HEK293 (cell line): ENCODE measurements around the gene HM13.

ENCODE experiments used
- YY1 ChIP-seq: fragments of 450-650 bp; formaldehyde crosslinking; IDR thresholded peaks from 2 replicates; pipeline ENCODE4 v1.5.1; 2018; ENCODE audit warnings: missing biosample characterization, missing genetic modification characterization
- ZNF274 ChIP-seq, 2 experiments: fragments of 200-500 bp in 1 of 2; fragments of 450-650 bp in 1 of 2; sonication (Bioruptor generic) in 1 of 2; formaldehyde crosslinking in 1 of 2; IDR thresholded peaks; 2 replicates each; pipeline versions ENCODE4 v1.5.1 to v1.6.1; 2014 to 2016; ENCODE audit warnings: borderline replicate concordance in 1 of 2, inconsistent platforms in 1 of 2, low read length in 1 of 2, missing biosample characterization in 1 of 2, missing genetic modification characterization in 1 of 2
- ZNF394 ChIP-seq: fragments of 450-650 bp; formaldehyde crosslinking; IDR thresholded peaks from 2 replicates; pipeline ENCODE4 v1.5.1; 2016; ENCODE audit warnings: missing biosample characterization, missing genetic modification characterization, mild to moderate bottlenecking, moderate library complexity, borderline replicate concordance
- ZNF600 ChIP-seq: fragments of 450-650 bp; formaldehyde crosslinking; IDR thresholded peaks from 2 replicates; pipeline ENCODE4 v1.5.1; 2016; ENCODE audit warnings: missing biosample characterization, missing genetic modification characterization
- ZNF670 ChIP-seq: fragments of 450-650 bp; formaldehyde crosslinking; IDR thresholded peaks from 2 replicates; pipeline ENCODE4 v1.5.1; 2016; ENCODE audit warnings: missing biosample characterization, missing genetic modification characterization, low read depth
- TF ChIP-seq, protein P1 (sequence below): fragments of 450-650 bp; formaldehyde crosslinking; IDR thresholded peaks from 2 replicates; pipeline ENCODE4 v1.5.1; 2016; ENCODE audit warnings: missing biosample characterization, missing genetic modification characterization
- TF ChIP-seq, protein P2 (sequence below): fragments of 450-650 bp; formaldehyde crosslinking; IDR thresholded peaks from 2 replicates; pipeline ENCODE4 v1.5.1; 2016; ENCODE audit warnings: missing biosample characterization, missing genetic modification characterization

DNA sequence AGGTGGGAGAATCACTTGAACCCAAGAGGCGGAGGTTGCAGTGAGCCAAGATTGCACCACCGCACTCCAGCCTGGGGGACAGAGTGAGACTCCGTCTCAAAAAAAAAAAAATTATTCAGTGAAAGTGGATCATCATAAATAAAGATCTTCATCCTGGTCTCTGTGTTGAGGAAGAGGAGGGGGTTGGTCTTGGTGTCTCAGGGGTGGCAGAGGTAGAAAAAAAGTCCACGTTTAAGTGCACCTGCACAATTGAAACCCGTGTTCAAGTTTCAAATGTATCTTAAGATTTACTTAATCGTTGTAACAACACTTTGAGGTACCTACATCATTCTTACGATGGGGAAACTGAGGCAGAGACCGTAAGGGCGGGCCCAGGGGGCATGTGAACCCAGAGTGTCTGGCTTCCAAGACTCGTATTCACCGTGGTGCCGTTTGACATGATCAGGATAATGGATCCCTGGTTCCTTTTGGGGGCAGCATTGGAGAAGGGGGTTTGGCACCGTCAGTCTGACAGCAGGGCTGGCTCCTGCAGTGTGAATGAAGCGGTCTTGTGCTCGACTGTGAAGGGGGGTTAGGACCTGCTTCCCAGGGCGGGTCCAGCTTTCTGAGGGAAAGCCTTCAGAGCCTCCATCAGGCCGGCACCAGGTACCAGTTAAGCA lies 57.9 kb downstream of the HM13 start:
- TF ChIP-seq ZNF600 (tag by site-specific recombination) (no peak), ZNF274 (IDR thresholded peaks at IDR 0.05; ENCODE audit: low read length) (no peak), ZNF274 (tag by site-specific recombination; IDR thresholded peaks at IDR 0.05; ENCODE audit: borderline replicate concordance) (no peak), ZNF394 (tag by site-specific recombination) (no peak), YY1 (tag by site-specific recombination) (no peak), ZNF670 (no peak)
- TF ChIP-seq, protein P1, sequence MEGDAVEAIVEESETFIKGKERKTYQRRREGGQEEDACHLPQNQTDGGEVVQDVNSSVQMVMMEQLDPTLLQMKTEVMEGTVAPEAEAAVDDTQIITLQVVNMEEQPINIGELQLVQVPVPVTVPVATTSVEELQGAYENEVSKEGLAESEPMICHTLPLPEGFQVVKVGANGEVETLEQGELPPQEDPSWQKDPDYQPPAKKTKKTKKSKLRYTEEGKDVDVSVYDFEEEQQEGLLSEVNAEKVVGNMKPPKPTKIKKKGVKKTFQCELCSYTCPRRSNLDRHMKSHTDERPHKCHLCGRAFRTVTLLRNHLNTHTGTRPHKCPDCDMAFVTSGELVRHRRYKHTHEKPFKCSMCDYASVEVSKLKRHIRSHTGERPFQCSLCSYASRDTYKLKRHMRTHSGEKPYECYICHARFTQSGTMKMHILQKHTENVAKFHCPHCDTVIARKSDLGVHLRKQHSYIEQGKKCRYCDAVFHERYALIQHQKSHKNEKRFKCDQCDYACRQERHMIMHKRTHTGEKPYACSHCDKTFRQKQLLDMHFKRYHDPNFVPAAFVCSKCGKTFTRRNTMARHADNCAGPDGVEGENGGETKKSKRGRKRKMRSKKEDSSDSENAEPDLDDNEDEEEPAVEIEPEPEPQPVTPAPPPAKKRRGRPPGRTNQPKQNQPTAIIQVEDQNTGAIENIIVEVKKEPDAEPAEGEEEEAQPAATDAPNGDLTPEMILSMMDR (tag by site-specific recombination), result no peak
- TF ChIP-seq, protein P2, sequence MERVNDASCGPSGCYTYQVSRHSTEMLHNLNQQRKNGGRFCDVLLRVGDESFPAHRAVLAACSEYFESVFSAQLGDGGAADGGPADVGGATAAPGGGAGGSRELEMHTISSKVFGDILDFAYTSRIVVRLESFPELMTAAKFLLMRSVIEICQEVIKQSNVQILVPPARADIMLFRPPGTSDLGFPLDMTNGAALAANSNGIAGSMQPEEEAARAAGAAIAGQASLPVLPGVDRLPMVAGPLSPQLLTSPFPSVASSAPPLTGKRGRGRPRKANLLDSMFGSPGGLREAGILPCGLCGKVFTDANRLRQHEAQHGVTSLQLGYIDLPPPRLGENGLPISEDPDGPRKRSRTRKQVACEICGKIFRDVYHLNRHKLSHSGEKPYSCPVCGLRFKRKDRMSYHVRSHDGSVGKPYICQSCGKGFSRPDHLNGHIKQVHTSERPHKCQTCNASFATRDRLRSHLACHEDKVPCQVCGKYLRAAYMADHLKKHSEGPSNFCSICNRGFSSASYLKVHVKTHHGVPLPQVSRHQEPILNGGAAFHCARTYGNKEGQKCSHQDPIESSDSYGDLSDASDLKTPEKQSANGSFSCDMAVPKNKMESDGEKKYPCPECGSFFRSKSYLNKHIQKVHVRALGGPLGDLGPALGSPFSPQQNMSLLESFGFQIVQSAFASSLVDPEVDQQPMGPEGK (tag by site-specific recombination), result no peak
